GM06990 (cell line): ENCODE data around the gene FBL.

Experiments
- DNase-seq: peaks from one replicate; pipeline ENCODE4 v3.0.0-alpha.2; 2011; ENCODE audit not compliant: insufficient read length; ENCODE audit errors: extremely low read depth
- H3K27me3 ChIP-seq: replicated peaks from 2 replicates; pipeline ENCODE4 v1.6.0; 2011; ENCODE audit warnings: low read length; ENCODE audit not compliant: control insufficient read depth, insufficient read depth
- H3K36me3 ChIP-seq: 2 replicates; pipeline ENCODE4 v1.5.1; 2011; ENCODE audit warnings: low read length; ENCODE audit not compliant: control insufficient read depth, insufficient read depth
- H3K4me3 ChIP-seq: replicated peaks from 2 replicates; pipeline ENCODE4 v1.5.1; 2011; ENCODE audit warnings: low read depth, mild to moderate bottlenecking, control low read depth, low read length
- CTCF ChIP-seq: IDR thresholded peaks from 2 replicates; pipeline ENCODE4 v1.5.1; 2011; ENCODE audit warnings: low read length, control low read depth, mild to moderate bottlenecking, inconsistent platforms; ENCODE audit not compliant: insufficient read depth, poor library complexity, severe bottlenecking

Gene FBL

GRCh38 chr19:39833160-39833463 is 13.1 kb downstream of the FBL start:
- Histone ChIP-seq H3K4me3 (peak overlapping the region; percentile 81), H3K36me3 (peaks cover 21% of the 10 kb centered on the region), H3K27me3 (no peaks in the 10 kb centered on the region)
- TF ChIP-seq CTCF = no peak
- DNase-seq = no peak

- no peak for DNase-seq
- TF ChIP-seq CTCF = no peak
- Histone ChIP-seq H3K36me3 (peaks cover 18% of the 10 kb centered on the region), H3K4me3 (peak overlapping the region; percentile 81), H3K27me3 (no peaks in the 10 kb centered on the region)
Measured at GRCh38 chr19:39832341-39833083, 13.7 kb downstream of the FBL start.

GRCh38 chr19:39831679-39832078 is 14.5 kb downstream of the FBL start:
- Histone ChIP-seq H3K4me3 (no peak overlapping the region), H3K36me3 (peaks cover 17% of the 10 kb centered on the region), H3K27me3 (no peaks in the 10 kb centered on the region)
- TF ChIP-seq CTCF = no peak
- DNase-seq = no peak

- no peak for TF ChIP-seq CTCF
- DNase-seq = no peak
- Histone ChIP-seq H3K36me3 (peaks cover 17% of the 10 kb centered on the region), H3K27me3 (no peaks in the 10 kb centered on the region), H3K4me3 (no peak overlapping the region)
Measured at GRCh38 chr19:39830847-39831246, 15.3 kb downstream of the FBL start.

GRCh38 chr19:39830406-39830805 is 15.8 kb downstream of the FBL start:
- DNase-seq = no peak
- peaks cover 18% of the 10 kb centered on the region for H3K36me3 ChIP-seq
- no peaks in the 10 kb centered on the region for H3K27me3 ChIP-seq
- H3K4me3 ChIP-seq = no peak overlapping the region
- no peak for TF ChIP-seq CTCF

- no peaks in the 10 kb centered on the region for H3K27me3 ChIP-seq
- DNase-seq = no peak
- no peak for TF ChIP-seq CTCF
- no peak overlapping the region for H3K4me3 ChIP-seq
- H3K36me3 ChIP-seq = peaks cover 16% of the 10 kb centered on the region
Measured at GRCh38 chr19:39829702-39830275, 16.4 kb downstream of the FBL start.
